ENCODE measurements around the gene STAB2. TPM values are rescaled to one million over a fixed set of nuclear protein-coding genes. Genes with fewer than 3 reads are reported as not detected.

STAB2 gene
- polyA plus RNA-seq, 3 donors = 0.25 to 1.2 (median 0.27) TPM

DNA sequence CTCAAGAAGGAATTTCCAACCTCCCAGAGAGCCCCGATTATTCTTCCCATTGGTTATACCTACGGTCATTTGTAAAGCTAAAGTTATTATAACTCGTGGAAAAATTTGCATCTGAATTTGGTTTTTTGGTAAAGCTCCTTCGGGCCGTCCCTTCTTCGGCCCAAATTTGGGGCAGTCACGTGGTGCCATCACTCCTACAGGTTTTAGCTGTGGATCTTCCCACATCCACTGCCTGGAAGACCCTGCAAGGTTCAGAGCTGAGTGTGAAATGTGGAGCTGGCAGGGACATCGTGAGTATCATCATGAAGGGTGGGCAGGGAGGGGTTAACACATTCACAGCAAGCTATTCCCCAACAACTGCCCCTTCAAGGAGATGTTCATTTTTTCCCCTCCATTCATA, 148.2 kb downstream of the STAB2 start:
- no peak for DNase-seq (ENCODE audit: low read depth in 3 of 3, low spot score in 2 of 3)

DNA sequence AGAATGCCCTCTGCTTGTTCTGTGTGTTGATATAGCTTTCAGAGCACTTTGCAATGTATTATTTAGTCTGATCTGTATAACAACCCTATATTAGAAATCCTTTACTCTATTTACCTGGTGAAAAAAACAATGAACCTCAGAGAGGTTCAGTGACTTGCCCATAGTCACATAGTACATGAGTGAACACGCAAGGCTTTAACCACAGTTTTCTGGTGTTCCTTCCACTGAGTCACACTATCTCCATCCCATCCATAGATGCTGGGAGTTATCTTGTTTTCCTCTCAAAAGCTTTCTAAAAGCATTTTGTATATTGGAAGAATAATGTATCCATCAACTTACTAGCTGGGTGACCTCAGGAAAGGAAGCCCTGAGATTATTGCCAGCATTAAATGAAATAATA, 149.5 kb downstream of the STAB2 start:
- no peak for DNase-seq (ENCODE audit: low read depth in 3 of 3, low spot score in 2 of 3)

GRCh38 chr12:103737881-103738280, 150.8 kb downstream of the STAB2 start:
- no peak for DNase-seq (ENCODE audit: low read depth in 3 of 3, low spot score in 2 of 3)

DNA sequence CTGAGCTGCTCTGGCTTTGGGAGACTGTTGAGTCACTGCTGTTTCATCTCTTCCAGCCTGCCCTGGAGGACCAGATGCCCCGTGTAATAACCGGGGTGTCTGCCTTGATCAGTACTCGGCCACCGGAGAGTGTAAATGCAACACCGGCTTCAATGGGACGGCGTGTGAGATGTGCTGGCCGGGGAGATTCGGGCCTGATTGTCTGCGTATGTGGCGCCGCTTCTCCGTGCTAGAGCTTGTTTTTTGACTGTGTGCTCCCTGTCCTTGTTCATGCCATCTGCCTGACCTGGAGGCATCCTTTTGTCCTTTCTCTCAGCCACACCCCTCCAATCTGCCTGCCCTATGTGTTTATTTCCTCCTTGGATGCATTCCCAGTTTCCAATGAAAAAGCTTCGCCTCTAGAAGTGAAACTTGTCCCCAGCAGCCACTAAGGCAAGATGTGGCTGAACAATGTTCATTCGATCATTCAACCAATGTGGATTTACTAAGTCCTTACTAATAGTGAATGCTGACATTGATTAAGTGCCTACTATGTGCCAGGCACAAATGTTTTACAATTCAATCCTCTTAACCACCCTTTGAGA, 155.4 kb downstream of the STAB2 start:
- peak in 1 of 3 donors; percentile 5 for DNase-seq (ENCODE audit: low read depth in 3 of 3, low spot score in 2 of 3)

DNA sequence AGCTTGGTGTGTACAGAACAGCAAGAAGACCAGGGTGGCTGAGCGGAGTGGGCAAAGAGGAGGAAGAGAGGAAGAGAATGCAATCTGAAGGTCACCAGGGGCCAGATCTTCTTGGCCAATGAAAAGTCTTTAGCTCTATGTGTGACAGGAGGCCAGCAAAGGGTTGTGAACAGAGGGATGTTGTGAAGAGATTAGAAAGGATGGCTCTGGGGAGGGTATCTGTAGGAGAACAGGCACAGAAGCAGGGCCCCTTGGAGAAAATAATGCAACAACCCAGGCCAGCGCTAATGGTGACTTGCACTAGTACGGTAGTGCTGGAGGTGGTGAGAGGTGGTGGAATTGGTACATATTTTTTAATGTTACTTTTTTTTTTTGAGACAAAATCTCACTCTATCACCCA, 156.7 kb downstream of the STAB2 start:
- no peak for DNase-seq (ENCODE audit: low read depth in 3 of 3, low spot score in 2 of 3)

GRCh38 chr12:103745962-103746361, 158.9 kb downstream of the STAB2 start:
- no peak for DNase-seq (ENCODE audit: low read depth in 3 of 3, low spot score in 2 of 3)

DNA sequence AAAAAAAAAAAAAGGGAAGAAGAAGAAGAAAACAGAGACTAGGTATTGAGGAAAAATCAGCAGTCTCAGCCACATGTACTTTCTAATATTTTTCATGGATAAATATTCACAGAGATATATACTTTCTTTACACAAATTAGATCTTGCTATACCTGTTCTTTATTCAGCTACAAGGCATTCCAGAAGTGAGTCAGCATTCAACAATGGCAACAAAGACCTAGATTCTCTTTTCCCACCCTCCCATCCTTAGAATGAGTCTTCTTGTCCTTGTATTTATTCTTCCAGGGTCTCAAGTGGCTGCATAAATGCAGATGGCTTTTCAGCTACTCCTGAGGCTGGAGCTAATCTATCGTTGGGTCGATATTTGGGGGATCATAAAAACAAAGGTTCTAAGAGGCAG, 160.9 kb downstream of the STAB2 start:
- DNase-seq (ENCODE audit: low read depth in 3 of 3, low spot score in 2 of 3) = no peak

GRCh38 chr12:103748875-103749274, 161.8 kb downstream of the STAB2 start:
- DNase-seq (ENCODE audit: low read depth in 3 of 3, low spot score in 2 of 3) = no peak

- DNase-seq (ENCODE audit: low read depth in 3 of 3, low spot score in 2 of 3) = no peak
Observed at GRCh38 chr12:103751171-103751570, 164.1 kb downstream of the STAB2 start.

DNA sequence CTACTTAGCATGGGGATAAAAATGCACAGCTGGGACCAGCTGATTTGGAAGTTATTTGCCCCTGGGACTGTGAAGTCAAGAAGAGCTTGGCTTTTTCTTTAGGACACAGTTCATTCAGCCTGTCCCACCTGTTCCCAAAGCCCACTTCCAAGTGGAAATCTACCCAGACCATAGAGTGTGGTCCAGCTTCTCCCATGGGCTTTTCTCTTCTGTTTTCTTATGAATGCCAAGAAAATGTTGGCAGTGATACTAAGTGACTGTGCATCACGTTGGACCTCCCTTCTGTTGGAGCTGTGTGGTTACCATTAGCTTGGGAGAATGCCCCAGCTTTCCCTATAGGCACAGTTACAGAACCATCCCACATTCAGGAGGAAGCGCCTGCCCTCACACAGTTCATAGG, 164.5 kb downstream of the STAB2 start:
- DNase-seq (ENCODE audit: low read depth in 3 of 3, low spot score in 2 of 3) = no peak

GRCh38 chr12:103755425-103755824, 168.4 kb downstream of the STAB2 start:
- DNase-seq (ENCODE audit: low read depth in 3 of 3, low spot score in 2 of 3) = no peak

DNA sequence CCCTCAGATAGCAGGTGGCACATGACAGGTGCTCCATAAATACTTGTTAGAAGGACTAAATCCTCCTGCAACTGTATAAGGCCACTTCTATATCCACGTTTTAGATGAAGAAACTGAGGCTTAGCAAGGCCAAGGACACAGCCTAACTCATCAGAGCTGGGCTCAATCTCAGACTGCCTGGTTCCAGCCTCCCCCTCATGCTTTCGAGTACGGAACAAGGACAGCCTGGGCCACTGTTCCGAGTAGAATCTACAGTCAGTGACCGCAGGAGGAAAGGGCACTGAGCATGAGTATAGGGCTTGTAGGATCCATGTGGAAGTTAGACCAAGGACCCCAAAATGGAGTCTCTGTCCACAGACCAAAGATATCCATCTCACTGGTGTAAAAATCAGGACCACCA, 169.4 kb downstream of the STAB2 start:
- DNase-seq (ENCODE audit: low read depth in 3 of 3, low spot score in 2 of 3) = no peak

GRCh38 chr12:103757248-103757647, 170.2 kb downstream of the STAB2 start:
- no peak for DNase-seq (ENCODE audit: low read depth in 3 of 3, low spot score in 2 of 3)

DNA sequence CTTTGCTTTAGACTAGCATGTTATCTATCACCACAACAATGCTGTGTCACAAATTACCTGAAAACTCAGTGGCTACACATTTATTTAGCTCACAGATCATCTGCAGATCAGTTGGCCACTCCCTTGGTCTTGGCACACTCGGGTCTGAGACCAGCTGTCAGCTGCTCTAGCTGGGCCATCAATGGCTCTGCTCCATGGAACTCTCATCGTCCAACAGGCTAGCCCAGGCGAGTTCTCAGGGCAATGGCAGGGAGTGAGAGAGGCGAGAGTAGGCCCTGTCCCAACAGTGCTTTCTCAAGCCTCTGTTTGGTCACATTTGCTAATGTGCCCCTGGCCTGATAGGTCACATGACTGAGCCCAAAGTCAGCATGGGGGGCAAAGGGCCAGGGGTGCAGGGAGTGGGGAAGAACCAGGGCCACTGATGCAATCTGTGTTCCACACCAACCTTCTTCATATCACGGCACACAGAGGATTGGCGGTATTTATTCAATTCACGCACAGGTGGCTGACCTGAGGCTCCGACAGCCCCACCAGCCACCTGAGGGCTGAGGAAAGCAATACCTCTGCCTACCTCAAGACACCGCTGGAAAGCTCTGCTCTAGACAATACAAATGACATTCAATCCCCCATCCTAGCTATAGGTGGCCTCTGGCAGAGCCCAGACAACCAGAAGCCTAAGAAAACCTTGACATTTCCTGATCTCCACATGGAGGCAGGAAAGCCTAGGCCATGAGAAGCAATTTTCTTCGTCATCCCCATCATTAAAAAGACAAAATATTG, 171.4 kb downstream of the STAB2 start:
- DNase-seq (ENCODE audit: low read depth in 3 of 3, low spot score in 2 of 3) = no peak

DNA sequence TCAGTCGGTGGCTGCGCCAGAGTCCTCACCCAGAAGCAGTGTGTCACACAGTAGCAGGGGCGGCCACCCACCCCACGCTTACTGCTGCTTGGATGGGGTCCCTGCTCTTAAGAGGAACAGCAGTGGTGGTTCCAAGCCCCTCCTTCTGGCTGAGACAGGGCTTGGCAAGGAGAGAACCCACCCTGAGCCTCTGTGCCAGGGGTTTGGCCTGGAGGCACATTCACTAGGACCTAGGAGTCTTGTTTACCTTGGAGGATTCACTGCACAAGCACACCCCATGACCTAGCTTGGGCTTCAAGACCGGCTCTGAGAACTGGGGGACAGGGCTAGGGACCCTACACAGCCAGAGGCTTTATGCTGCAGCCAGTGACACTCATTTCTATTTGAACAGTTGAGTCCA, 175.4 kb downstream of the STAB2 start:
- DNase-seq (ENCODE audit: low read depth in 3 of 3, low spot score in 2 of 3) = no peak

DNA sequence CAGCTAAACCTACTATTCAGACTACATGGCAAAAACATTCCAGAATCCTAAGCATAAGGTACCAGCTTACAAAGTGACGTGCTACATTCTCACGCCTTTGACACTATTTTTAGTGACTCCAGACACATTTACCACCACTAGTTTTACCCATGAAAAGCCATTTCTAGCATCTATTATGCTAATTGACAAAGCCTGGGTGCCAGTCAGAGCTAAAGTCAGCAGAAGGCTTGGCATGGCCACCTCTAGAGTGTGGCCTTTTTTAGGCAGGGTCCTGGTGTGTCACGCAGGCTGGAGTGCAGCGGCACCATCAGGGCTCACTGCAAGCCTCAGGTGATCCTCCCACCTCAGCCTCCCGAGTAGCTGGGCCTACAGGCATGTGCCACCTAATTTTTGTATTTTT, 178.2 kb downstream of the STAB2 start:
- DNase-seq (ENCODE audit: low read depth in 3 of 3, low spot score in 2 of 3) = no peak

- DNase-seq (ENCODE audit: low read depth in 3 of 3, low spot score in 2 of 3) = no peak
Observed at GRCh38 chr12:103766028-103766427, 179.0 kb downstream of the STAB2 start.

GRCh38 chr12:103768467-103769123, 181.5 kb downstream of the STAB2 start:
- DNase-seq (ENCODE audit: low read depth in 3 of 3, low spot score in 2 of 3) = no peak

DNA sequence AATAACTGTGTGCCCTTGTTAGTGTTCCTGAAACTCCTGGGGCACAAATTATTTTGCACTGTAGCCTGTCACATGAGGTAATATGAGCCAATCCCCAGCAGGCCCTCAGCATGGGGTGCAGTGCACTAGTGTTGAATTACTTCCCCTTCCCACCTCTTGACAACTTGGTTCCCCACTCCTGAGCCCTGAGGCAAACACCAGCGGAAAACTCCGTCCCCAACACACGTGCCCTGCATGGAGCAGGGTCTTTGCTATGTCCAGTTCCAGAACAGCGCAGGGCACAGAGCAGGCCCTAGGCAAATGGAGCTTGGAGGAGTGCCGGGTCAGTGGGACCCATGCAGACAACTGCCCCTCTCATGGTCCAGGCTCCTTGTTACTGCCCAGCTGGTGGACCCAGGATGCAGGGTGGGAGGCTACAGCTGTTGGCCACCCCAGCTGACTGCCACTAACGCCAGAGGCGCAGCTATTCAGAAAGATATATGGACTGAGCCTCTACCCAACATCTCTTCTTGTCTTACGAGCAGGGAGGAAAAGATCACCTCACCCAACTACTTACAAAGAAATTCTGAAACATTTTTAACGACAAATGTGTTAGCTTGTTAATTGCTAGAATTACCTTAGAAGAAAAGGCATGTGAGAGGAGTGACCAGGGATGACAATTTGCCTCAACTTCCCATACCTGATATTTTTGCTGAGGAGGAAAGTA, 182.3 kb downstream of the STAB2 start:
- no peak for DNase-seq (ENCODE audit: low read depth in 3 of 3, low spot score in 2 of 3)

GRCh38 chr12:103771466-103771865, 184.4 kb downstream of the STAB2 start:
- DNase-seq (ENCODE audit: low read depth in 3 of 3, low spot score in 2 of 3) = no peak

- no peak for DNase-seq (ENCODE audit: low read depth in 3 of 3, low spot score in 2 of 3)
Observed at GRCh38 chr12:103772367-103773108, 185.5 kb downstream of the STAB2 start.
